Endothelial cell of umbilical vein (primary cell): ENCODE measurements around the gene NFATC2IP. TPM values are rescaled to one million over a fixed set of nuclear protein-coding genes. Genes with fewer than 3 reads are reported as not detected.
A peak's percentile ranks its signal among the peaks of the same experiment; 100 is the strongest.

Source experiments
- BruUV-seq: library from RNA; stranded (reverse); fragments of 400-500 nt; replicated peaks from 2 replicates; lab custom pipeline; 2021; lab: Mats Ljungman, UMichigan
- CTCF ChIA-PET: fragments of 300-600, 350-600 bp; sonication (Branson Sonifier 250); formaldehyde crosslinking; loops from one replicate; lab custom pipeline; 2021; ENCODE audit warnings: antibody characterized with exemption, inconsistent platforms; lab: Charles Lee
- POLR2A ChIA-PET: fragments of 300-600, 350-600 bp; sonication (Branson Sonifier 250); formaldehyde crosslinking; loops from one replicate; lab custom pipeline; 2021; ENCODE audit warnings: antibody characterized with exemption, inconsistent platforms; lab: Charles Lee
- DNase-seq: peaks from one replicate; pipeline ENCODE4 v3.0.0-alpha.2; 2011; ENCODE audit warnings: low read depth, low spot score
- FAIRE-seq: peaks from 2 replicates; lab custom pipeline; 2011; peaks lifted over from hg19 to GRCh38; lab: Jason Lieb, UNC
- H2AFZ ChIP-seq: 2 replicates; pipeline ENCODE4 v1.6.0; 2012; ENCODE audit warnings: low read depth, low read length, control low read depth, inconsistent platforms
- H3K27ac ChIP-seq: 2 replicates; pipeline ENCODE4 v1.5.1; 2011; ENCODE audit warnings: low read depth, mild to moderate bottlenecking, control low read depth, low read length, moderate library complexity; ENCODE audit not compliant: insufficient read depth
- H3K27me3 ChIP-seq, 2 experiments: 2 replicates each; pipeline versions ENCODE4 v1.6.0 to v1.6.1; 2011; ENCODE audit warnings: low read length in 2 of 2, mixed read lengths in 1 of 2; ENCODE audit not compliant: control insufficient read depth in 2 of 2, insufficient read depth in 2 of 2
- H3K36me3 ChIP-seq, 2 experiments: 2 replicates in 1 of 2; 3 replicates in 1 of 2; pipeline ENCODE4 v1.5.1; 2011; ENCODE audit warnings: low read length in 2 of 2, mild to moderate bottlenecking in 1 of 2, moderate library complexity in 1 of 2; ENCODE audit not compliant: control insufficient read depth in 2 of 2, insufficient read depth in 2 of 2; ENCODE audit errors: extremely low read depth in 1 of 2
- H3K4me1 ChIP-seq: 3 replicates; pipeline ENCODE4 v1.5.1; 2011; ENCODE audit warnings: mild to moderate bottlenecking, low read length; ENCODE audit not compliant: control insufficient read depth, insufficient read depth; ENCODE audit errors: extremely low read depth
- H3K4me2 ChIP-seq: 2 replicates; pipeline ENCODE4 v1.6.1; 2011; ENCODE audit warnings: low read length, control low read depth, mixed read lengths; ENCODE audit not compliant: insufficient read depth
- H3K4me3 ChIP-seq, 3 experiments: fragments of 200-600 bp in 1 of 3; sonication (generic), shearing (Covaris generic) in 1 of 3; replicated peaks in 1 of 3; 2 replicates each; pipeline ENCODE4 v1.5.1; 2011 to 2016; ENCODE audit warnings: control low read depth in 3 of 3, low read length in 3 of 3, mild to moderate bottlenecking in 2 of 3, inconsistent platforms in 1 of 3, low read depth in 1 of 3, moderate library complexity in 1 of 3; ENCODE audit not compliant: insufficient read depth in 1 of 3
- H3K79me2 ChIP-seq: 2 replicates; pipeline ENCODE4 v1.6.0; 2012; ENCODE audit warnings: low read length, inconsistent platforms; ENCODE audit not compliant: control insufficient read depth, insufficient read depth
- H3K9ac ChIP-seq: replicated peaks from 2 replicates; pipeline ENCODE3; 2011; ENCODE audit warnings: low read length, control low read depth; ENCODE audit not compliant: insufficient read depth; ENCODE audit errors: extremely low read depth
- H3K9me1 ChIP-seq: replicated peaks from 3 replicates; pipeline ENCODE4 v1.6.0; 2011; ENCODE audit warnings: mild to moderate bottlenecking, low read length; ENCODE audit not compliant: control insufficient read depth, insufficient read depth; ENCODE audit errors: extremely low read depth
- H3K9me3 ChIP-seq: replicated peaks from 2 replicates; pipeline ENCODE4 v1.5.1; 2012; ENCODE audit warnings: low read length, inconsistent platforms; ENCODE audit not compliant: control insufficient read depth, insufficient read depth
- H4K20me1 ChIP-seq: replicated peaks from 2 replicates; pipeline ENCODE3; 2011; ENCODE audit warnings: mild to moderate bottlenecking, low read length; ENCODE audit not compliant: control insufficient read depth, insufficient read depth; ENCODE audit errors: extremely low read depth
- EZH2 ChIP-seq: IDR thresholded peaks from 2 replicates; pipeline ENCODE4 v1.6.1; 2012; ENCODE audit warnings: borderline replicate concordance, low read depth, mild to moderate bottlenecking, moderate library complexity, low read length, inconsistent platforms; ENCODE audit not compliant: severe bottlenecking
- FOS ChIP-seq: IDR thresholded peaks from 2 replicates; pipeline ENCODE4 v1.6.1; 2011; ENCODE audit warnings: mild to moderate bottlenecking, low read length, moderate library complexity, borderline replicate concordance; ENCODE audit not compliant: insufficient read depth
- GATA2 ChIP-seq: IDR thresholded peaks from 2 replicates; pipeline ENCODE4 v1.7.0; 2011; ENCODE audit warnings: low read depth, mild to moderate bottlenecking, moderate library complexity, mixed read lengths, low read length; ENCODE audit not compliant: insufficient read length, insufficient read depth
- JUN ChIP-seq: IDR thresholded peaks from 2 replicates; pipeline ENCODE4 v1.6.1; 2011; ENCODE audit warnings: borderline replicate concordance, low read depth; ENCODE audit not compliant: insufficient read length, insufficient read depth
- MYC ChIP-seq: IDR thresholded peaks from one replicate; pipeline ENCODE4 v1.6.1; 2011; ENCODE audit warnings: mild to moderate bottlenecking, low read depth, low read length
- POLR2A ChIP-seq: IDR thresholded peaks from 2 replicates; pipeline ENCODE4 v1.6.1; 2012; ENCODE audit warnings: low read depth, mild to moderate bottlenecking, control low read depth, low read length
- POLR2AphosphoS5 ChIP-seq: IDR thresholded peaks from 2 replicates; pipeline ENCODE4 v1.6.1; 2012; ENCODE audit warnings: low read depth, mild to moderate bottlenecking, control low read depth, low read length, moderate library complexity; ENCODE audit not compliant: insufficient read depth
- dilution Hi-C: fragments of 300-500 bp; cut with MboI; formaldehyde crosslinking; loops from one replicate; pipeline ENCODE4 v1.15.0; 2019; ENCODE audit warnings: low sequenced_read_pairs; ENCODE audit not compliant: extremely low pct_ligation_motif_present
- intact Hi-C: fragments of 100-400 bp; cut with micrococcal nuclease; formaldehyde crosslinking; loops from one replicate; pipeline ENCODE4 v1.10.0; 2022
- polyA plus RNA-seq, 4 experiments: library from polyadenylated mRNA; depleted of rRNA in 3 of 4; stranded (reverse) in 3 of 4; unstranded in 1 of 4; fragments of >200 nt; gene quantifications; 2 replicates each; pipeline versions ENCODE4 v1.2.1 to v1.2.3, GENCODE V29; 2011 to 2012; ENCODE audit warnings: missing spikeins in 1 of 4
- total RNA-seq: library from RNA; stranded (reverse); gene quantifications from 2 replicates; pipeline ENCODE4 v1.2.3, GENCODE V29; 2021
- TF ChIP-seq, protein P1 (sequence below): IDR thresholded peaks from 2 replicates; pipeline ENCODE4 v1.6.1; 2011; ENCODE audit not compliant: insufficient read depth, insufficient read length
- TF ChIP-seq, protein P2 (sequence below), 2 donors: IDR thresholded peaks; 1 replicate in 1 of 2; 2 replicates in 1 of 2; pipeline ENCODE4 v1.5.1; 2011; ENCODE audit warnings: low read length in 2 of 2, mild to moderate bottlenecking in 2 of 2, moderate library complexity in 2 of 2, control low read depth in 1 of 2, inconsistent platforms in 1 of 2, low read depth in 1 of 2; ENCODE audit not compliant: insufficient read depth in 1 of 2; ENCODE audit errors: extremely low read depth in 1 of 2

NFATC2IP gene
- total and polyA plus RNA-seq, 2 donors (not counting 3 experiments of a cell fraction or from before 2014, with no cell fraction given), result 64.1 to 69.6 TPM

DNA sequence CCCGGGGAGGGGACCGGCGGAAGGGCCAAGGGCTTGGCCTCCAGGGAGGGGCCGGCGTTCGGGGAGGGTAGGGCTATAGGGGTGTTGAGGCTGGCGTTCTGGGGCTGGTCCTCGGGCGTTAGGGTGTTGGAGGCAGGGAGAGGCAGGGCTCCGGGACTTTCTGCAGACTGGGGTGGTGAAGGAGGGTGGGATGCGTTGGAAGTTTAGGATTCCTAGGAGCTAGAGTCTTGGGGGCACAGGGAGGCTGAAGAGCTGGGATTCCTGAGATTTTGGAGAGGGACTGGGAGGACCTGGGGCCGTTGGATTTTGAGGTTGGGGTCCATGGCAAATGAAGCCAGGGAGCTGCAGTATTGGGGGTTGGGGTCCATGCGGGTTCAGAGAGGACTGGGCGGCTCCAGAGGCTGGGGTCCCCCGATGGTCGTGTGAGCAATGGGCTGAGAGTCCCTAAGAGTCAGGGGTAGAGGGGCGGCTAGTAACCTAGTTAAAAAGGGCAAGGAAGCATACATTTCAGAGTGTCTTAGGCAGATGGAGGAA lies 740 bp downstream of the NFATC2IP start:
- Histone ChIP-seq H3K27ac (peak overlapping the region; percentile 48), H3K9me3 (no peaks in the 10 kb centered on the region), H3K9ac (peak overlapping the region; percentile 63), H4K20me1 (no peaks in the 10 kb centered on the region), H3K79me2 (peaks cover 20% of the 10 kb centered on the region), H3K9me1 (no peaks in the 10 kb centered on the region), H3K4me3 (peak overlapping the region; percentile 79 to 90 (median 89)), H3K4me2 (peak overlapping the region; percentile 96), H2AFZ (peak overlapping the region; percentile 16), H3K27me3 (no peaks in the 10 kb centered on the region), H3K36me3 (peaks cover 9 to 22% of the 10 kb centered on the region in 2 experiments), H3K4me1 (peaks cover 10% of the 10 kb centered on the region)
- BruUV-seq, result no TSS peak
- intact Hi-C loops, result loop anchor here (2.0 kb wide), 2 partner anchors 15 to 23 kb away; partner anchors contain the start of gene SPNS1
- DNase-seq (no peak), FAIRE-seq (no peak)
- ChIA-PET CTCF (interaction anchor here (0.6 kb wide), 1 partner anchor 67 kb away, joined by 4 read pairs; no protein-coding TSS in a partner anchor), POLR2A (no interaction called here)
- TF ChIP-seq MYC (no peak), POLR2A (peak; percentile 5)
- dilution Hi-C loops, result no loop called here

DNA sequence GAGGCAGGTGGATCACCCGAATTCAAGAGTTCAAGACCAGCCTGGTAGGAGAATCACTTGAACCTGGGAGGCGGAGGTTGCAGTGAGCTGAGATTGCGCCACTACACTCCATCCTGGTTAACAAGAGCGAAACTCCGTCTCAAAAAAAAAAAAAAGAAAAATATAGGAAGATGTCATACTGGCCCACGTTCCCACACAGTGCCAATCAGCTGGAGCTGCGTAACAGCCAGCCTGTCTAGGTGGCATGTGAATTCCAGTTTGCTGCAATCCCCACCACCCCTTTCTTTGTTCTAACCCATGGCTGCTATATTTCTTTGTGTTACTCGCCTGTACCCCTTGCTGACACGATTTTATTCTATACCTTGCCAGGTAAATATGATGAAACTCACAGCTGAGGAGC lies 7.5 kb downstream of the NFATC2IP start:
- intact Hi-C loops, result no loop called here
- H3K9me3 ChIP-seq, result no peaks in the 10 kb centered on the region
- dilution Hi-C loops, result no loop called here
- H3K9me1 ChIP-seq, result no peaks in the 10 kb centered on the region
- H4K20me1 ChIP-seq, result no peaks in the 10 kb centered on the region
- no peak overlapping the region for H3K9ac ChIP-seq
- POLR2A ChIA-PET, result no interaction called here
- H3K36me3 ChIP-seq, result peaks cover 18 to 52% of the 10 kb centered on the region in 2 experiments
- no peak overlapping the region for H2AFZ ChIP-seq
- H3K27me3 ChIP-seq, result no peaks in the 10 kb centered on the region
- no TSS peak for BruUV-seq
- CTCF ChIA-PET, result interaction anchor here (1.7 kb wide), 1 partner anchor 16 kb away, joined by 4 read pairs; no protein-coding TSS in a partner anchor
- FAIRE-seq, result peak; percentile 31
- TF ChIP-seq GATA2 (no peak), MYC (no peak), POLR2AphosphoS5 (no peak), POLR2A (no peak), JUN (no peak), EZH2 (no peak), FOS (no peak)
- TF ChIP-seq, protein P1, sequence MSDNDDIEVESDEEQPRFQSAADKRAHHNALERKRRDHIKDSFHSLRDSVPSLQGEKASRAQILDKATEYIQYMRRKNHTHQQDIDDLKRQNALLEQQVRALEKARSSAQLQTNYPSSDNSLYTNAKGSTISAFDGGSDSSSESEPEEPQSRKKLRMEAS, result no peak
- TF ChIP-seq, protein P2, sequence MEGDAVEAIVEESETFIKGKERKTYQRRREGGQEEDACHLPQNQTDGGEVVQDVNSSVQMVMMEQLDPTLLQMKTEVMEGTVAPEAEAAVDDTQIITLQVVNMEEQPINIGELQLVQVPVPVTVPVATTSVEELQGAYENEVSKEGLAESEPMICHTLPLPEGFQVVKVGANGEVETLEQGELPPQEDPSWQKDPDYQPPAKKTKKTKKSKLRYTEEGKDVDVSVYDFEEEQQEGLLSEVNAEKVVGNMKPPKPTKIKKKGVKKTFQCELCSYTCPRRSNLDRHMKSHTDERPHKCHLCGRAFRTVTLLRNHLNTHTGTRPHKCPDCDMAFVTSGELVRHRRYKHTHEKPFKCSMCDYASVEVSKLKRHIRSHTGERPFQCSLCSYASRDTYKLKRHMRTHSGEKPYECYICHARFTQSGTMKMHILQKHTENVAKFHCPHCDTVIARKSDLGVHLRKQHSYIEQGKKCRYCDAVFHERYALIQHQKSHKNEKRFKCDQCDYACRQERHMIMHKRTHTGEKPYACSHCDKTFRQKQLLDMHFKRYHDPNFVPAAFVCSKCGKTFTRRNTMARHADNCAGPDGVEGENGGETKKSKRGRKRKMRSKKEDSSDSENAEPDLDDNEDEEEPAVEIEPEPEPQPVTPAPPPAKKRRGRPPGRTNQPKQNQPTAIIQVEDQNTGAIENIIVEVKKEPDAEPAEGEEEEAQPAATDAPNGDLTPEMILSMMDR (IDR thresholded peaks at IDR 0.05; ENCODE audit: extremely low read depth in 1 of 2, insufficient read depth in 1 of 2, low read depth in 1 of 2, low read length in 2 of 2), result no peak
- no peak overlapping the region for H3K4me3 ChIP-seq
- peaks cover 4% of the 10 kb centered on the region for H3K79me2 ChIP-seq
- no peak overlapping the region for H3K27ac ChIP-seq
- H3K4me2 ChIP-seq, result no peak overlapping the region
- H3K4me1 ChIP-seq, result no peaks in the 10 kb centered on the region
- DNase-seq, result no peak
